ENCODE results near the gene MMP15.
"Not testable (repeated sequence)": the region's sequence is repeated elsewhere in the genome, so short reads cannot be mapped to it uniquely, and the experiment has no call there.

Gene MMP15

GRCh38 chr16:58000706-58001676 is 24.6 kb upstream of the MMP15 start, which contains the start of gene USB1:
Gene USB1 (plus strand): TSS chr16:58001407. CDS start chr16:58001484, 77 bp downstream.
- peak; percentile 41 for DNase-seq (ENCODE audit: extremely low read depth, low read depth)
- peak; percentile 45 for TF ChIP-seq CTCF (IDR thresholded peaks at IDR 0.05; ENCODE audit: low read depth, low read length)

- no peak for DNase-seq (ENCODE audit: extremely low read depth, low read depth)
- no peak for TF ChIP-seq CTCF (IDR thresholded peaks at IDR 0.05; ENCODE audit: low read depth, low read length)
These were observed 23.7 kb upstream of the MMP15 start for GRCh38 chr16:58001781-58002415.

DNA sequence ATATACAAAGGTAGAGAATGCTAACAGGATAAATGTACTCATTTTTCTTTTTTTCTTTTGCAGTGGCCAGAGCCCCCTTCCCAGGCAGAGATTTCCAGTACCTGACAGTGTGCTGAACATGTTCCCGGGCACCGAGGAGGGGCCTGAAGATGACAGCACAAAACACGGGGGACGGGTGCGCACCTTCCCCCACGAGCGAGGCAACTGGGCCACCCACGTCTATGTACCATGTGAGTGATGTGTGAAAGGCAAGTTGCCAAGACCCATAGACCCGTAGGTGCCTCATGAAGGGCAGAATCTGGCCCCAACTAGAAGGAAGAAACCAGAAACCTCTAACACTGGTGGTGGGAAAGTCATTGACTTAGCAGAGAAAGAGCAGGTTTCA is 23.1 kb upstream of the MMP15 start:
- TF ChIP-seq CTCF (IDR thresholded peaks at IDR 0.05; ENCODE audit: low read depth, low read length), result no peak

DNA sequence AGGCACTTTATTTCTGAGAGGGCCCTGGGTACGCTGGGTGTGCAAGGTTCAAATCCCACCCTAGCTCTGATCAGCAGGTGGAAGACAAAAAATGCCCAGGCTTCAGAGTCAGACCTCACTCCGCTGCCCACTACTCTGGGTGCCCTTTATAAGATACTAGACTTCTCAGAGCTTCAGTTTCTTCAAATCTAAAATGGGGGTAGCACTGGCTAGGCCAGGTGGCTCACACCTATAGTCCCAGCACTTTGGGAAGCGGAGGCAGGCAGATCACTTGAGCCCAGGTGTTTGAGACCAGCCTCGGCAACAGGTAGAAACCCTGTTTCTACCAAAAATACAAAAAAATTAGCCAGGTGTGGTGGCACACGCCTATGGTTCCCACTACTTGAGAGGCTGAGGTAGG is 22.6 kb upstream of the MMP15 start:
- no peak for TF ChIP-seq CTCF (IDR thresholded peaks at IDR 0.05; ENCODE audit: low read depth, low read length)
- no peak for DNase-seq (ENCODE audit: extremely low read depth, low read depth)

More for the DNA sequence above, 23.1 kb upstream of the MMP15 start:
- no peak for DNase-seq (ENCODE audit: extremely low read depth, low read depth)

DNA sequence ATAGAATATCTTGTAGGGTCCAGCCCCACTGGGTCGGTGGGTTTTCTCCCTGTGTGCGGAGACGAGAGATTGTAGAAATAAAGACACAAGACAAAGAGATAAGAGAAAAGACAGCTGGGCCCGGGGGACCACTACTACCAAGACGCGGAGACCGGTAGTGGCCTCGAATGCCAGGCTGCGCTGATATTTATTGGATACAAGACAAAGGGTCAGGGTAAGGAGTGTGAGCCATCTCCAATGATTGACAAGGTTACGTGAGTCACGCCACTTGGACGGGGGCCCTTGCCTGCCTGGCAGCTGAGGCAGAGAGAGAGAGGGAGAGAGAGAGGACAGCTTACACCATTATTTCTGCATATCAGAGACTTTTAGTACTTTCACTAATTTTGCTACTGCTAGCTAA is 20.8 kb upstream of the MMP15 start:
- not testable (repeated sequence) for DNase-seq (ENCODE audit: extremely low read depth, low read depth)

GRCh38 chr16:58009856-58010416 is 15.6 kb upstream of the MMP15 start:
- no peak for DNase-seq (ENCODE audit: extremely low read depth, low read depth)
- no peak for TF ChIP-seq CTCF (IDR thresholded peaks at IDR 0.05; ENCODE audit: low read depth, low read length)

GRCh38 chr16:58010886-58011285 is 14.7 kb upstream of the MMP15 start:
- DNase-seq (ENCODE audit: extremely low read depth, low read depth), result no peak
- TF ChIP-seq CTCF (IDR thresholded peaks at IDR 0.05; ENCODE audit: low read depth, low read length), result no peak

Data from AG09319 (cell line).